SU-DHL-6 (cell line): ENCODE results near the gene TMEM212.

Experiments used
- CTCF ChIP-seq: fragments of 200-600 bp; sonication (generic); IDR thresholded peaks from one replicate; pipeline ENCODE4 v1.5.1; 2017; ENCODE audit warnings: antibody characterized with exemption, mild to moderate bottlenecking, low read length, moderate library complexity; ENCODE audit not compliant: insufficient read depth, poor library complexity, severe bottlenecking
- EZH2phosphoT487 ChIP-seq: fragments of 200-600 bp; sonication (generic), shearing (Covaris generic); conservative IDR thresholded peaks from 2 replicates; pipeline ENCODE4 v1.6.1; 2018; ENCODE audit warnings: mild to moderate bottlenecking, antibody characterized with exemption, low read length, moderate library complexity, mixed read lengths

GRCh38 chr3:171832989-171833388 is 10.2 kb upstream of the TMEM212 start:
- TF ChIP-seq CTCF (no peak), EZH2phosphoT487 (no peak)
